K562 (cell line): Measurements from ENCODE around the gene KCNH2. TPM values are rescaled to one million over a fixed set of nuclear protein-coding genes. Genes with fewer than 3 reads are reported as not detected.

Source experiments
- ATF1 ChIP-seq, 2 experiments: fragments of 450-650 bp in 1 of 2; IDR thresholded peaks; 2 replicates each; pipeline ENCODE4 v1.6.1; 2016; ENCODE audit warnings: missing compliant biosample characterization in 1 of 2, missing genetic modification characterization in 1 of 2
- EZH2 ChIP-seq: IDR thresholded peaks from 2 replicates; pipeline ENCODE4 v1.6.1; 2012; ENCODE audit warnings: low read depth, mild to moderate bottlenecking, inconsistent platforms, low read length, borderline replicate concordance
- HMG20B ChIP-seq: fragments of 250-450 bp; sonication (Bioruptor Pico); IDR thresholded peaks from 2 replicates; pipeline ENCODE4 v1.5.0; 2021; ENCODE audit warnings: mild to moderate bottlenecking
- NELFE ChIP-seq: IDR thresholded peaks from 2 replicates; pipeline ENCODE4 v1.6.1; 2011; ENCODE audit warnings: mild to moderate bottlenecking; ENCODE audit not compliant: insufficient read depth, insufficient read length
- NFE2 ChIP-seq: IDR thresholded peaks from 2 replicates; pipeline ENCODE4 v1.6.1; 2014; ENCODE audit warnings: antibody characterized with exemption, low read depth
- SAP30 ChIP-seq: fragments of 200-600 bp; sonication (generic); IDR thresholded peaks from 2 replicates; pipeline ENCODE4 v1.6.1; 2012; ENCODE audit warnings: borderline replicate concordance, low read depth, mild to moderate bottlenecking, moderate library complexity, low read length, control low read depth, inconsistent platforms; ENCODE audit not compliant: insufficient read depth, poor library complexity, severe bottlenecking
- U2AF1 ChIP-seq: fragments of 200-400 bp; formaldehyde crosslinking; optimal IDR thresholded peaks from 2 replicates; pipeline ENCODE3; 2017; ENCODE audit warnings: mild to moderate bottlenecking, low read depth, low read length, moderate library complexity
- polyA plus RNA-seq, 8 experiments: library from polyadenylated mRNA; depleted of rRNA in 4 of 8; stranded (reverse) in 5 of 8; unstranded in 3 of 8; fragments of >200 nt; fragmentation: Nextera tagmentation in 2 of 8; fragmentation: Illumina TruSeq in 1 of 8; extraction: Ambion mirVana in 2 of 8; extraction: Trizol in 1 of 8; gene quantifications; 2 replicates each; pipeline versions ENCODE4 v1.2.1 to v1.2.3, GENCODE V29; 2011 to 2014; ENCODE audit warnings: inconsistent platforms in 1 of 8, missing spikeins in 1 of 8
- total RNA-seq, 7 experiments: library from RNA; depleted of rRNA in 6 of 7; stranded (reverse); fragments of >200 nt in 6 of 7; fragmentation: Illumina TruSeq in 2 of 7; extraction: Trizol in 2 of 7; gene quantifications; 2 replicates each; pipeline versions ENCODE4 v1.2.1 to v1.2.3, GENCODE V29; 2011 to 2021; ENCODE audit warnings: low replicate concordance in 1 of 7
- TF ChIP-seq, protein P1 (sequence below): fragments of 450-650 bp; formaldehyde crosslinking; IDR thresholded peaks from 2 replicates; pipeline ENCODE4 v1.4.0; 2020; ENCODE audit warnings: mild to moderate bottlenecking, moderate library complexity
- TF ChIP-seq, protein P2 (sequence below): sonication (generic); formaldehyde crosslinking; IDR thresholded peaks from 2 replicates; pipeline ENCODE4 v1.8.1; 2022; ENCODE audit warnings: missing genetic modification reagents
- TF ChIP-seq, protein P3 (sequence below): fragments of 450-650 bp; formaldehyde crosslinking; IDR thresholded peaks from 2 replicates; pipeline ENCODE4 v1.4.0; 2022; ENCODE audit warnings: mild to moderate bottlenecking, moderate library complexity
- TF ChIP-seq, protein P4 (sequence below): fragments of 250-450 bp; sonication (Bioruptor Pico); IDR thresholded peaks from 2 replicates; pipeline ENCODE4 v1.8.0; 2022; ENCODE audit warnings: moderate library complexity, mild to moderate bottlenecking, inconsistent platforms

The KCNH2 gene
- total and polyA plus RNA-seq, 9 of the 15 experiments (the other 6 are each of a cell fraction or from before 2014, with no cell fraction given), result 18.1 to 368 (median 218) TPM

DNA sequence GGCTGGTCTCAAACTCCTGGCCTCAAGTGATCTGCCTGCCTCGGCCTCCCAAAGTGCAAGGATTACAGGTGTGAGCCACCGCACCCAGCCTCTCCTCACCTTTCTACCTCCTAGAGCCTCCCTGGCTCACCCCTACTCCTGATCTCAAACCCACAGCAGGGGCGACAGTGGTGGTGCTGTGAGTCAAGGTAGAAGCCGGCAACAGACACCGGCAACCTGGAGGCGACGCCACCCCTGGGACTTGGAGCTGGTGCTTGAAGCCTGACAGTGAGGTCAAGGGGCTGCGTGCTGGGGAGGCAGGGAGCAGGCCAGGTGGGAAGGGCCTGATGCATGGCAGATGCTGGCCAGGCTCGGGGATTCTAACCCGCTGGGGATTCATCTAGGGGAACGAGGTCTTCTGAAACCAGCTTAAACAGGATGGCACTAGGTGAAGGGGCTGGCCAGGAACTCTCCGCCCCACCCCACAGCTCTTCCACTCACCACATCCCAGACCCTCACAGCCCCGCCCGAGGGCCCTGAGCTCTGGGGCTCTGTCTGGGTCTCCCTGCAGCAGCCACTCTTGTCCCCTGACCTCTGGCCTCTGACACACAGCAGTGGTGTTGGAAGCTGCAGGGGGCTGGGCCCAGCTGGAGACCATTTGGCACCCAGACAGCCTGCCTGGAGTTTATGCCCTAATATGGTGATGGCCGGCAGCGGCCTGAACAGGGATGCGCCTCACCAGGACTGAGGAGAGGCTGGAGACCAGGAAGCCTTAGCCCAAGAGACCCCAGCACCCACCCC, 16.4 kb downstream of the KCNH2 start (continued):
- TF ChIP-seq U2AF1 (no peak), EZH2 (no peak), SAP30 (no peak), ATF1 (CRISPR knock-in tag; IDR thresholded peaks at IDR 0.05) (no peak), ATF1 (tag; IDR thresholded peaks at IDR 0.05) (no peak; the same call in 1 of the 2 replicates), NFE2 (no peak), NELFE (no peak), HMG20B (CRISPR knock-in tag) (no peak)
- TF ChIP-seq, protein P1, sequence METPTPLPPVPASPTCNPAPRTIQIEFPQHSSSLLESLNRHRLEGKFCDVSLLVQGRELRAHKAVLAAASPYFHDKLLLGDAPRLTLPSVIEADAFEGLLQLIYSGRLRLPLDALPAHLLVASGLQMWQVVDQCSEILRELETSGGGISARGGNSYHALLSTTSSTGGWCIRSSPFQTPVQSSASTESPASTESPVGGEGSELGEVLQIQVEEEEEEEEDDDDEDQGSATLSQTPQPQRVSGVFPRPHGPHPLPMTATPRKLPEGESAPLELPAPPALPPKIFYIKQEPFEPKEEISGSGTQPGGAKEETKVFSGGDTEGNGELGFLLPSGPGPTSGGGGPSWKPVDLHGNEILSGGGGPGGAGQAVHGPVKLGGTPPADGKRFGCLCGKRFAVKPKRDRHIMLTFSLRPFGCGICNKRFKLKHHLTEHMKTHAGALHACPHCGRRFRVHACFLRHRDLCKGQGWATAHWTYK (CRISPR knock-in tag), result peak; percentile 22; the same call in 1 of the 2 replicates
- TF ChIP-seq, protein P2, sequence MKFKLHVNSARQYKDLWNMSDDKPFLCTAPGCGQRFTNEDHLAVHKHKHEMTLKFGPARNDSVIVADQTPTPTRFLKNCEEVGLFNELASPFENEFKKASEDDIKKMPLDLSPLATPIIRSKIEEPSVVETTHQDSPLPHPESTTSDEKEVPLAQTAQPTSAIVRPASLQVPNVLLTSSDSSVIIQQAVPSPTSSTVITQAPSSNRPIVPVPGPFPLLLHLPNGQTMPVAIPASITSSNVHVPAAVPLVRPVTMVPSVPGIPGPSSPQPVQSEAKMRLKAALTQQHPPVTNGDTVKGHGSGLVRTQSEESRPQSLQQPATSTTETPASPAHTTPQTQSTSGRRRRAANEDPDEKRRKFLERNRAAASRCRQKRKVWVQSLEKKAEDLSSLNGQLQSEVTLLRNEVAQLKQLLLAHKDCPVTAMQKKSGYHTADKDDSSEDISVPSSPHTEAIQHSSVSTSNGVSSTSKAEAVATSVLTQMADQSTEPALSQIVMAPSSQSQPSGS (CRISPR knock-in tag), result no peak
- TF ChIP-seq, protein P3, sequence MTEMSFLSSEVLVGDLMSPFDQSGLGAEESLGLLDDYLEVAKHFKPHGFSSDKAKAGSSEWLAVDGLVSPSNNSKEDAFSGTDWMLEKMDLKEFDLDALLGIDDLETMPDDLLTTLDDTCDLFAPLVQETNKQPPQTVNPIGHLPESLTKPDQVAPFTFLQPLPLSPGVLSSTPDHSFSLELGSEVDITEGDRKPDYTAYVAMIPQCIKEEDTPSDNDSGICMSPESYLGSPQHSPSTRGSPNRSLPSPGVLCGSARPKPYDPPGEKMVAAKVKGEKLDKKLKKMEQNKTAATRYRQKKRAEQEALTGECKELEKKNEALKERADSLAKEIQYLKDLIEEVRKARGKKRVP (CRISPR knock-in tag), result no peak; the same call in 1 of the 2 replicates
- TF ChIP-seq, protein P4, sequence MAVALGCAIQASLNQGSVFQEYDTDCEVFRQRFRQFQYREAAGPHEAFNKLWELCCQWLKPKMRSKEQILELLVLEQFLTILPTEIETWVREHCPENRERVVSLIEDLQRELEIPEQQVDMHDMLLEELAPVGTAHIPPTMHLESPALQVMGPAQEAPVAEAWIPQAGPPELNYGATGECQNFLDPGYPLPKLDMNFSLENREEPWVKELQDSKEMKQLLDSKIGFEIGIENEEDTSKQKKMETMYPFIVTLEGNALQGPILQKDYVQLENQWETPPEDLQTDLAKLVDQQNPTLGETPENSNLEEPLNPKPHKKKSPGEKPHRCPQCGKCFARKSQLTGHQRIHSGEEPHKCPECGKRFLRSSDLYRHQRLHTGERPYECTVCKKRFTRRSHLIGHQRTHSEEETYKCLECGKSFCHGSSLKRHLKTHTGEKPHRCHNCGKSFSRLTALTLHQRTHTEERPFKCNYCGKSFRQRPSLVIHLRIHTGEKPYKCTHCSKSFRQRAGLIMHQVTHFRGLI, result no peak
